Mesendoderm (in vitro differentiated cells): ENCODE measurements around the gene SLC40A1.

Source experiments
- DNase-seq: peaks from one replicate; pipeline ENCODE4 v3.0.0; 2013
- H2AK5ac ChIP-seq: 2 replicates; pipeline ENCODE4 v1.6.1; 2013; ENCODE audit warnings: low read length, inconsistent platforms
- H2BK120ac ChIP-seq: 2 replicates; pipeline ENCODE4 v1.6.1; 2013; ENCODE audit warnings: low read depth, mild to moderate bottlenecking, low read length, moderate library complexity, mixed read lengths
- H2BK15ac ChIP-seq: replicated peaks from 2 replicates; pipeline ENCODE4 v1.6.1; 2013; ENCODE audit warnings: low read depth, mild to moderate bottlenecking, moderate library complexity
- H2BK5ac ChIP-seq: 2 replicates; pipeline ENCODE4 v1.6.1; 2013; ENCODE audit warnings: low read length, inconsistent platforms
- H3K18ac ChIP-seq: 2 replicates; pipeline ENCODE4 v1.6.1; 2013; ENCODE audit warnings: mild to moderate bottlenecking, low read length, mixed read lengths
- H3K23ac ChIP-seq: one replicate; pipeline ENCODE4 v1.6.1; 2013; ENCODE audit warnings: low read length
- H3K27ac ChIP-seq: 2 replicates; pipeline ENCODE4 v1.5.1; 2013; ENCODE audit warnings: low read depth, mild to moderate bottlenecking, inconsistent platforms, low read length, moderate library complexity
- H3K27me3 ChIP-seq: 2 replicates; pipeline ENCODE4 v1.6.1; 2013; ENCODE audit warnings: low read length, control low read depth, mild to moderate bottlenecking, inconsistent platforms; ENCODE audit not compliant: insufficient read depth, poor library complexity
- H3K36me3 ChIP-seq: 2 replicates; pipeline ENCODE4 v1.6.1; 2013; ENCODE audit warnings: low read length, inconsistent platforms; ENCODE audit not compliant: control insufficient read depth, insufficient read depth
- H3K4ac ChIP-seq: one replicate; pipeline ENCODE4 v1.6.1; 2013; ENCODE audit warnings: low read depth, mild to moderate bottlenecking, low read length, moderate library complexity
- H3K4me1 ChIP-seq: 2 replicates; pipeline ENCODE4 v1.6.1; 2013; ENCODE audit warnings: low read depth, low read length, inconsistent platforms; ENCODE audit not compliant: control insufficient read depth
- H3K4me2 ChIP-seq: 2 replicates; pipeline ENCODE4 v1.6.1; 2013; ENCODE audit warnings: low read length
- H3K4me3 ChIP-seq: 2 replicates; pipeline ENCODE4 v1.5.1; 2013; ENCODE audit warnings: mild to moderate bottlenecking, low read length
- H3K56ac ChIP-seq: one replicate; pipeline ENCODE4 v1.6.1; 2013; ENCODE audit warnings: low read length
- H3K79me1 ChIP-seq: 2 replicates; pipeline ENCODE4 v1.6.1; 2013; ENCODE audit warnings: low read length, inconsistent platforms
- H3K79me2 ChIP-seq: 2 replicates; pipeline ENCODE4 v1.6.1; 2013; ENCODE audit warnings: mild to moderate bottlenecking, low read length; ENCODE audit not compliant: control insufficient read depth, insufficient read depth
- H3K9ac ChIP-seq: 2 replicates; pipeline ENCODE4 v1.6.1; 2013; ENCODE audit warnings: low read length, inconsistent platforms
- H4K5ac ChIP-seq: one replicate; pipeline ENCODE4 v1.6.1; 2013; ENCODE audit warnings: low read length
- H4K8ac ChIP-seq: one replicate; pipeline ENCODE4 v1.6.1; 2013; ENCODE audit warnings: low read depth, mild to moderate bottlenecking, control low read depth, low read length, moderate library complexity
- WGBS: extraction: QIAGEN DNeasy Blood & Tissue Kit; methylation state at CpG from one replicate; pipeline ENCODE4 v1.1.7; 2013; ENCODE audit warnings: low lambda C conversion rate, missing lambda C conversion rate; ENCODE audit not compliant: insufficient coverage; ENCODE audit errors: extremely low coverage; 5-methylcytosine and 5-hydroxymethylcytosine counted together

The SLC40A1 gene

GRCh38 chr2:189526241-189526640 is 54.3 kb downstream of the SLC40A1 start:
- Histone ChIP-seq H3K9ac (no peak overlapping the region), H3K4me3 (no peak overlapping the region), H4K8ac (no peak overlapping the region), H3K4ac (no peak overlapping the region), H3K56ac (no peak overlapping the region), H2BK15ac (no peak overlapping the region), H3K36me3 (no peaks in the 10 kb centered on the region), H2BK120ac (no peak overlapping the region), H3K79me1 (no peaks in the 10 kb centered on the region), H4K5ac (no peak overlapping the region), H3K4me1 (no peaks in the 10 kb centered on the region), H3K27me3 (no peaks in the 10 kb centered on the region), H3K79me2 (no peaks in the 10 kb centered on the region), H3K4me2 (no peak overlapping the region), H2BK5ac (no peak overlapping the region), H3K27ac (no peak overlapping the region), H2AK5ac (no peak overlapping the region), H3K23ac (no peak overlapping the region), H3K18ac (no peak overlapping the region)
- no peak for DNase-seq
- whole genome bisulfite sequencing: no CpG with 5 or more reads among the region's 2 CpGs

GRCh38 chr2:189524746-189525145 is 55.8 kb downstream of the SLC40A1 start:
- Histone ChIP-seq H4K5ac (no peak overlapping the region), H3K79me1 (no peaks in the 10 kb centered on the region), H4K8ac (no peak overlapping the region), H2BK15ac (no peak overlapping the region), H2BK120ac (no peak overlapping the region), H3K23ac (no peak overlapping the region), H3K4me2 (no peak overlapping the region), H3K36me3 (no peaks in the 10 kb centered on the region), H3K4ac (no peak overlapping the region), H3K18ac (no peak overlapping the region), H2AK5ac (no peak overlapping the region), H3K27me3 (no peaks in the 10 kb centered on the region), H3K4me1 (peaks cover 2% of the 10 kb centered on the region), H2BK5ac (no peak overlapping the region), H3K9ac (no peak overlapping the region), H3K27ac (no peak overlapping the region), H3K56ac (no peak overlapping the region), H3K4me3 (no peak overlapping the region), H3K79me2 (no peaks in the 10 kb centered on the region)
- WGBS: no CpG with 5 or more reads among the region's 4 CpGs
- DNase-seq: no peak

GRCh38 chr2:189522435-189523151 is 58.0 kb downstream of the SLC40A1 start:
- no peaks in the 10 kb centered on the region for H3K79me1 ChIP-seq
- H3K23ac ChIP-seq: no peak overlapping the region
- H3K18ac ChIP-seq: no peak overlapping the region
- peaks cover 2% of the 10 kb centered on the region for H3K4me1 ChIP-seq
- no peak overlapping the region for H3K27ac ChIP-seq
- no peak overlapping the region for H3K4me2 ChIP-seq
- H3K4ac ChIP-seq: no peak overlapping the region
- H4K5ac ChIP-seq: no peak overlapping the region
- H3K27me3 ChIP-seq: no peaks in the 10 kb centered on the region
- no peak overlapping the region for H3K9ac ChIP-seq
- no peaks in the 10 kb centered on the region for H3K36me3 ChIP-seq
- no peak overlapping the region for H2BK120ac ChIP-seq
- no peak overlapping the region for H4K8ac ChIP-seq
- no CpG with 5 or more reads among the region's 5 CpGs for WGBS
- H3K4me3 ChIP-seq: no peak overlapping the region
- H3K56ac ChIP-seq: no peak overlapping the region
- H2AK5ac ChIP-seq: no peak overlapping the region
- no peaks in the 10 kb centered on the region for H3K79me2 ChIP-seq
- H2BK5ac ChIP-seq: no peak overlapping the region
- peak; percentile 23 for DNase-seq
- H2BK15ac ChIP-seq: no peak overlapping the region

- no CpG with 5 or more reads among the region's 2 CpGs for WGBS
- DNase-seq: no peak
Observed at GRCh38 chr2:189521699-189522434, 58.7 kb downstream of the SLC40A1 start.

GRCh38 chr2:189519631-189520387 is 60.8 kb downstream of the SLC40A1 start:
- H2BK5ac ChIP-seq: no peak overlapping the region
- no peak overlapping the region for H3K4ac ChIP-seq
- H3K36me3 ChIP-seq: no peaks in the 10 kb centered on the region
- no peak overlapping the region for H3K27ac ChIP-seq
- no peak overlapping the region for H3K9ac ChIP-seq
- no peaks in the 10 kb centered on the region for H3K27me3 ChIP-seq
- no peaks in the 10 kb centered on the region for H3K79me1 ChIP-seq
- H2BK120ac ChIP-seq: no peak overlapping the region
- H3K4me3 ChIP-seq: no peak overlapping the region
- H2AK5ac ChIP-seq: no peak overlapping the region
- no peak overlapping the region for H3K18ac ChIP-seq
- no CpG with 5 or more reads among the region's 6 CpGs for WGBS
- no peak overlapping the region for H3K23ac ChIP-seq
- no peak overlapping the region for H4K8ac ChIP-seq
- peaks cover 2% of the 10 kb centered on the region for H3K4me1 ChIP-seq
- no peak overlapping the region for H4K5ac ChIP-seq
- no peaks in the 10 kb centered on the region for H3K79me2 ChIP-seq
- H3K56ac ChIP-seq: no peak overlapping the region
- peak; percentile 44 for DNase-seq
- H3K4me2 ChIP-seq: no peak overlapping the region
- no peak overlapping the region for H2BK15ac ChIP-seq

More at GRCh38 chr2:189521699-189522434, 58.7 kb downstream of the SLC40A1 start:
- H2AK5ac ChIP-seq: no peak overlapping the region
- H3K4me2 ChIP-seq: no peak overlapping the region
- H3K4ac ChIP-seq: no peak overlapping the region
- H2BK15ac ChIP-seq: no peak overlapping the region
- H4K5ac ChIP-seq: no peak overlapping the region
- H3K4me3 ChIP-seq: no peak overlapping the region
- no peak overlapping the region for H2BK5ac ChIP-seq
- H4K8ac ChIP-seq: no peak overlapping the region
- no peak overlapping the region for H3K23ac ChIP-seq
- no peak overlapping the region for H3K9ac ChIP-seq
- H2BK120ac ChIP-seq: no peak overlapping the region
- H3K27me3 ChIP-seq: no peaks in the 10 kb centered on the region
- H3K36me3 ChIP-seq: no peaks in the 10 kb centered on the region
- no peaks in the 10 kb centered on the region for H3K79me2 ChIP-seq
- no peak overlapping the region for H3K27ac ChIP-seq
- H3K79me1 ChIP-seq: no peaks in the 10 kb centered on the region
- peaks cover 2% of the 10 kb centered on the region for H3K4me1 ChIP-seq
- no peak overlapping the region for H3K56ac ChIP-seq
- no peak overlapping the region for H3K18ac ChIP-seq
